T-helper 1 cell treated with Interleukin-12 subunit alpha and Interleukin-12 subunit beta and Interleukin-4 antibody, amounts not matched to agents 30 ng/mL and 1 ng/mL, for 36 hours (primary cell): ENCODE data around the gene OR4D10. TPM values are rescaled to one million over a fixed set of nuclear protein-coding genes. Genes with fewer than 3 reads are reported as not detected.
"Not testable (repeated sequence)": the region's sequence is repeated elsewhere in the genome, so short reads cannot be mapped to it uniquely, and the experiment has no call there.

Experiments
- intact Hi-C: fragments of 100-400 bp; cut with micrococcal nuclease; formaldehyde crosslinking; loops from one replicate; pipeline ENCODE4 v1.15.1; 2024
- total RNA-seq: library from RNA; stranded (reverse); gene quantifications from 2 replicates; pipeline ENCODE4 v1.2.3, GENCODE V29; 2022

OR4D10 gene
- total RNA-seq = not detected in 2 replicates

- intact Hi-C loops = no loop called here
Measured at GRCh38 chr11:59473015-59473414, at the start of gene OR4D10. Gene OR4D10 (plus strand): TSS chr11:59473315. CDS start chr11:59477430, 4,115 bp downstream.

- intact Hi-C loops = no loop called here
Measured at GRCh38 chr11:59423835-59424234, 49.3 kb upstream of the OR4D10 start.

- intact Hi-C loops = no loop called here
Measured at GRCh38 chr11:59425131-59425530, 48.0 kb upstream of the OR4D10 start.

- intact Hi-C loops = no loop called here
Measured at GRCh38 chr11:59426361-59427067, 46.6 kb upstream of the OR4D10 start, which contains the start of gene OR5A2. Gene OR5A2 (minus strand): TSS chr11:59426413. CDS start chr11:59422953, 3,460 bp downstream.

GRCh38 chr11:59427068-59427382, 46.1 kb upstream of the OR4D10 start:
- intact Hi-C loops = no loop called here

- intact Hi-C loops = loop anchor here (1.0 to 2.0 kb wide), 4 partner anchors 146 to 333 kb away; no protein-coding TSS in a partner anchor
Measured at GRCh38 chr11:59429924-59430516, 43.1 kb upstream of the OR4D10 start.

- intact Hi-C loops = no loop called here
Measured at GRCh38 chr11:59436169-59436568, 36.9 kb upstream of the OR4D10 start, which contains the start of gene OR5A1. Gene OR5A1 (plus strand): TSS chr11:59436469. CDS start chr11:59443169, 6,700 bp downstream.

GRCh38 chr11:59437770-59438169, 35.3 kb upstream of the OR4D10 start:
- intact Hi-C loops = no loop called here

- intact Hi-C loops = not testable (repeated sequence)
Measured at GRCh38 chr11:59445624-59446023, 27.5 kb upstream of the OR4D10 start.

GRCh38 chr11:59448484-59448883, 24.6 kb upstream of the OR4D10 start:
- intact Hi-C loops = no loop called here

GRCh38 chr11:59456661-59457060, 16.5 kb upstream of the OR4D10 start, which contains the start of gene OR4D6:
Gene OR4D6 (plus strand): TSS chr11:59456961. CDS start chr11:59456961, 0 bp downstream.
- intact Hi-C loops = no loop called here

GRCh38 chr11:59459916-59460315, 13.2 kb upstream of the OR4D10 start:
- intact Hi-C loops = no loop called here

GRCh38 chr11:59463190-59463641, 9.9 kb upstream of the OR4D10 start:
- intact Hi-C loops = no loop called here

- intact Hi-C loops = no loop called here
Measured at GRCh38 chr11:59475176-59475575, 2.1 kb downstream of the OR4D10 start.

GRCh38 chr11:59479906-59480305, 6.8 kb downstream of the OR4D10 start:
- intact Hi-C loops = no loop called here

- intact Hi-C loops = no loop called here
Measured at GRCh38 chr11:59480359-59480758, 7.2 kb downstream of the OR4D10 start.

- intact Hi-C loops = no loop called here
Measured at GRCh38 chr11:59501931-59502330, 28.8 kb downstream of the OR4D10 start.

GRCh38 chr11:59503276-59503675, 30.2 kb downstream of the OR4D10 start, which contains the start of gene OR4D11:
Gene OR4D11 (plus strand): TSS chr11:59503576. CDS start chr11:59503576, 0 bp downstream.
- intact Hi-C loops = no loop called here

GRCh38 chr11:59510941-59511589, 38.0 kb downstream of the OR4D10 start, which contains the start of gene OR4D9:
Gene OR4D9 (plus strand): TSS chr11:59511539. CDS start chr11:59514913, 3,374 bp downstream.
- intact Hi-C loops = loop anchor here (1.0 to 10.0 kb wide), 2 partner anchors 169 to 226 kb away; no protein-coding TSS in a partner anchor

GRCh38 chr11:59511675-59512074, 38.6 kb downstream of the OR4D10 start:
- intact Hi-C loops = loop anchor here (1.0 to 10.0 kb wide), 2 partner anchors 169 to 227 kb away; no protein-coding TSS in a partner anchor

GRCh38 chr11:59520139-59520538, 47.0 kb downstream of the OR4D10 start:
- intact Hi-C loops = not testable (repeated sequence)

GRCh38 chr11:59520741-59521140, 47.6 kb downstream of the OR4D10 start:
- intact Hi-C loops = no loop called here
